ENCODE results near the gene ADARB2. TPM values are rescaled to one million over a fixed set of nuclear protein-coding genes. Genes with fewer than 3 reads are reported as not detected.

Gene ADARB2
- total RNA-seq, 3 donors from 2014 or later (not counting 1 experiment from before 2014, with no cell fraction given) = 0.27 to 0.78 (median 0.40) TPM

GRCh38 chr10:1411451-1411850 lies 325.9 kb downstream of the ADARB2 start:
- no peaks in the 10 kb centered on the region for H3K9me3 ChIP-seq (ENCODE audit: control insufficient read depth, insufficient read depth, low read length)
- no peak for TF ChIP-seq CTCF (IDR thresholded peaks at IDR 0.05)
- Mint-ChIP-seq H3K4me1 (no peaks in the 10 kb centered on the region), H3K4me3 (no peak overlapping the region), H3K27ac (no peak overlapping the region), H3K27me3 (ENCODE audit: low read depth in 2 of 2) (peaks cover 0 to 10% of the 10 kb centered on the region in 2 donors), H3K9me3 (peaks cover 0 to 4% of the 10 kb centered on the region in 2 donors), H3K36me3 (no peaks in the 10 kb centered on the region)
- intact Hi-C loops (cut with micrococcal nuclease) = no loop called here
- H3K27me3 ChIP-seq (ENCODE audit: control insufficient read depth, insufficient read depth, low read length) = no peaks in the 10 kb centered on the region
- DNase-seq = no peak
- H3K36me3 ChIP-seq (ENCODE audit: control insufficient read depth, insufficient read depth, low read length) = no peaks in the 10 kb centered on the region
- peaks cover 3% of the 10 kb centered on the region for H3K4me1 ChIP-seq (ENCODE audit: control insufficient read depth, insufficient read depth, low read length)
- no peak for ATAC-seq
- 86% methylated on average over 17 of the region's 17 CpGs for WGBS (ENCODE audit: insufficient coverage)
- no peak overlapping the region for H3K4me3 ChIP-seq (ENCODE audit: low read length)
- no peak overlapping the region for H3K27ac ChIP-seq (ENCODE audit: low read length)

GRCh38 chr10:1410469-1411395 lies 326.6 kb downstream of the ADARB2 start:
- Histone ChIP-seq H3K4me1 (ENCODE audit: control insufficient read depth, insufficient read depth, low read length) (peaks cover 3% of the 10 kb centered on the region), H3K27me3 (ENCODE audit: control insufficient read depth, insufficient read depth, low read length) (no peaks in the 10 kb centered on the region), H3K9me3 (ENCODE audit: control insufficient read depth, insufficient read depth, low read length) (no peaks in the 10 kb centered on the region), H3K27ac (ENCODE audit: low read length) (no peak overlapping the region), H3K36me3 (ENCODE audit: control insufficient read depth, insufficient read depth, low read length) (no peaks in the 10 kb centered on the region), H3K4me3 (ENCODE audit: low read length) (no peak overlapping the region)
- TF ChIP-seq CTCF (IDR thresholded peaks at IDR 0.05) = no peak
- H3K27me3 Mint-ChIP-seq (ENCODE audit: low read depth in 2 of 2) = peaks cover 0 to 10% of the 10 kb centered on the region in 2 donors
- H3K4me3 Mint-ChIP-seq = no peak overlapping the region
- intact Hi-C loops (cut with micrococcal nuclease) = no loop called here
- H3K9me3 Mint-ChIP-seq = peaks cover 0 to 4% of the 10 kb centered on the region in 2 donors
- WGBS (ENCODE audit: insufficient coverage) = 87% methylated on average over 33 of the region's 33 CpGs
- H3K27ac Mint-ChIP-seq = no peak overlapping the region
- ATAC-seq (no peak), DNase-seq (no peak)
- H3K4me1 Mint-ChIP-seq = no peaks in the 10 kb centered on the region
- no peaks in the 10 kb centered on the region for H3K36me3 Mint-ChIP-seq

GRCh38 chr10:1410032-1410431 lies 327.3 kb downstream of the ADARB2 start:
- Mint-ChIP-seq H3K27ac (no peak overlapping the region), H3K9me3 (peaks cover 0 to 4% of the 10 kb centered on the region in 2 donors), H3K4me3 (no peak overlapping the region), H3K36me3 (no peaks in the 10 kb centered on the region), H3K4me1 (no peaks in the 10 kb centered on the region), H3K27me3 (ENCODE audit: low read depth in 2 of 2) (peaks cover 0 to 8% of the 10 kb centered on the region in 2 donors)
- no peaks in the 10 kb centered on the region for H3K27me3 ChIP-seq (ENCODE audit: control insufficient read depth, insufficient read depth, low read length)
- H3K27ac ChIP-seq (ENCODE audit: low read length) = no peak overlapping the region
- no peak overlapping the region for H3K4me3 ChIP-seq (ENCODE audit: low read length)
- DNase-seq (no peak), ATAC-seq (no peak)
- peaks cover 3% of the 10 kb centered on the region for H3K4me1 ChIP-seq (ENCODE audit: control insufficient read depth, insufficient read depth, low read length)
- H3K9me3 ChIP-seq (ENCODE audit: control insufficient read depth, insufficient read depth, low read length) = no peaks in the 10 kb centered on the region
- TF ChIP-seq CTCF (IDR thresholded peaks at IDR 0.05) = no peak
- intact Hi-C loops (cut with micrococcal nuclease) = no loop called here
- WGBS (ENCODE audit: insufficient coverage) = 85% methylated on average over 10 of the region's 11 CpGs
- H3K36me3 ChIP-seq (ENCODE audit: control insufficient read depth, insufficient read depth, low read length) = no peaks in the 10 kb centered on the region
